ENCODE data around the gene KY.

DNA sequence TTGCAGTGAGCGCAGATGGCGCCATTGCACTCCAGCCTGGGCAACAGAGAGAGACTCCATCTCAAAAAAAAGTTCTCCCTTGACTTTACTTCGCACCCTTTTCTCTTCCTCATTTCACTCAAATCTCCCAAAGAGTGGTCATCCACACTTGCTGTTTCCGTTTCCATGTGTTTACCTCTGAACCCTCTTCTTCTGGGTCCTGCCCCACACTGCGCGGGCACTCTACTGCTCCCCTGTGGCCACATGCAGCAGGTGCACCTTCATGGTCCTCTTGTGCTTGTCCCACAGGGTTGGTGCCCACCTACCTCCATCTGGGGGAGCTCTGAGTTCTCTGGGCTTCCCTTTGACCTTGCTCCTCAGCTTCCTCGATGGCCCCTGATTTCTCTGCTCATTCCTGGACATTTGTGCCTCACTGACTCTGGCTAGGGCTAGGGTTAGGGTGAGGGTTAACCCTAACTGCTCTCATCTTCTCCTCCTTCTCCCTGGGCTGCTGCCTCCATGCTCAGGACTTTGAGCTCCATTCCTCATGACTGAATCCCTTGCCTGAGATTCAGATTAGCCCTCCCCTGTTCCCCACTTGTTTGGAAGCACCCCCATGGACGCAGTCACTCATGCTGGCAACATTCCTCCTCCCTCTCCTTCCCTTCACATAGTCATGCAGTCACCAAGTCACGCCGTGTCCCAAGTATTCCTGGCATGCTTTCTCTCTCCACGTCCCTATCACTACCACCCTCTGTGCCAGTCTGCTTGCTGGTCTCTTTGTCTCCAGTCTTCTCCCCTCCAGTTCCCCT, 26.6 kb upstream of the KY start:
- TF ChIP-seq, protein P1, sequence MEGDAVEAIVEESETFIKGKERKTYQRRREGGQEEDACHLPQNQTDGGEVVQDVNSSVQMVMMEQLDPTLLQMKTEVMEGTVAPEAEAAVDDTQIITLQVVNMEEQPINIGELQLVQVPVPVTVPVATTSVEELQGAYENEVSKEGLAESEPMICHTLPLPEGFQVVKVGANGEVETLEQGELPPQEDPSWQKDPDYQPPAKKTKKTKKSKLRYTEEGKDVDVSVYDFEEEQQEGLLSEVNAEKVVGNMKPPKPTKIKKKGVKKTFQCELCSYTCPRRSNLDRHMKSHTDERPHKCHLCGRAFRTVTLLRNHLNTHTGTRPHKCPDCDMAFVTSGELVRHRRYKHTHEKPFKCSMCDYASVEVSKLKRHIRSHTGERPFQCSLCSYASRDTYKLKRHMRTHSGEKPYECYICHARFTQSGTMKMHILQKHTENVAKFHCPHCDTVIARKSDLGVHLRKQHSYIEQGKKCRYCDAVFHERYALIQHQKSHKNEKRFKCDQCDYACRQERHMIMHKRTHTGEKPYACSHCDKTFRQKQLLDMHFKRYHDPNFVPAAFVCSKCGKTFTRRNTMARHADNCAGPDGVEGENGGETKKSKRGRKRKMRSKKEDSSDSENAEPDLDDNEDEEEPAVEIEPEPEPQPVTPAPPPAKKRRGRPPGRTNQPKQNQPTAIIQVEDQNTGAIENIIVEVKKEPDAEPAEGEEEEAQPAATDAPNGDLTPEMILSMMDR (IDR thresholded peaks at IDR 0.05 in 4 of 5, conservative IDR thresholded peaks at IDR 0.05 in 1 of 5), result peak in 4 of 5 experiments; percentile 41 to 69 (median 62)
- no peak for TF ChIP-seq POLR2A (IDR thresholded peaks at IDR 0.05)

Data from gastrocnemius medialis (tissue), 4 donors.